Ovary (tissue), 3 donors: Measurements from ENCODE around the gene SLC23A2.

ENCODE experiments used
- EP300 ChIP-seq: sonication (generic); formaldehyde crosslinking; IDR thresholded peaks from one replicate; pipeline ENCODE4 v1.6.1; 2017; ENCODE audit warnings: antibody characterized with exemption
- POLR2A ChIP-seq: fragments of 450-650 bp; IDR thresholded peaks from one replicate; pipeline ENCODE4 v1.6.1; 2017; ENCODE audit warnings: antibody characterized with exemption, mild to moderate bottlenecking, moderate library complexity
- TF ChIP-seq, protein P1 (sequence below), 3 donors: fragments of 450-650 bp in 2 of 3; fragments of 200-600 bp in 1 of 3; IDR thresholded peaks; one replicate each; pipeline versions ENCODE4 v1.5.1 to v1.8.0; 2016 to 2022; ENCODE audit warnings: antibody characterized with exemption in 3 of 3, mild to moderate bottlenecking in 1 of 3
- donor health status: DM: no; HTN: no; CAD: no.

- no peak for TF ChIP-seq POLR2A
- TF ChIP-seq, protein P1, sequence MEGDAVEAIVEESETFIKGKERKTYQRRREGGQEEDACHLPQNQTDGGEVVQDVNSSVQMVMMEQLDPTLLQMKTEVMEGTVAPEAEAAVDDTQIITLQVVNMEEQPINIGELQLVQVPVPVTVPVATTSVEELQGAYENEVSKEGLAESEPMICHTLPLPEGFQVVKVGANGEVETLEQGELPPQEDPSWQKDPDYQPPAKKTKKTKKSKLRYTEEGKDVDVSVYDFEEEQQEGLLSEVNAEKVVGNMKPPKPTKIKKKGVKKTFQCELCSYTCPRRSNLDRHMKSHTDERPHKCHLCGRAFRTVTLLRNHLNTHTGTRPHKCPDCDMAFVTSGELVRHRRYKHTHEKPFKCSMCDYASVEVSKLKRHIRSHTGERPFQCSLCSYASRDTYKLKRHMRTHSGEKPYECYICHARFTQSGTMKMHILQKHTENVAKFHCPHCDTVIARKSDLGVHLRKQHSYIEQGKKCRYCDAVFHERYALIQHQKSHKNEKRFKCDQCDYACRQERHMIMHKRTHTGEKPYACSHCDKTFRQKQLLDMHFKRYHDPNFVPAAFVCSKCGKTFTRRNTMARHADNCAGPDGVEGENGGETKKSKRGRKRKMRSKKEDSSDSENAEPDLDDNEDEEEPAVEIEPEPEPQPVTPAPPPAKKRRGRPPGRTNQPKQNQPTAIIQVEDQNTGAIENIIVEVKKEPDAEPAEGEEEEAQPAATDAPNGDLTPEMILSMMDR (IDR thresholded peaks at IDR 0.05) = no peak
- TF ChIP-seq EP300 = no peak
These were observed 76.9 kb downstream of the SLC23A2 start for GRCh38 chr20:4924446-4924845.
